Measurements from ENCODE around the gene SLMAP.
"Not testable (repeated sequence)": the region's sequence is repeated elsewhere in the genome, so short reads cannot be mapped to it uniquely, and the experiment has no call there.

SLMAP gene

GRCh38 chr3:57796261-57796660 lies 40.2 kb downstream of the SLMAP start:
- no peak for DNase-seq

GRCh38 chr3:57797701-57798487 lies 41.8 kb downstream of the SLMAP start:
- DNase-seq, result no peak

- no peak for DNase-seq
Observed at GRCh38 chr3:57803647-57804081, 47.6 kb downstream of the SLMAP start.

GRCh38 chr3:57805266-57805665 lies 49.2 kb downstream of the SLMAP start:
- DNase-seq, result no peak

GRCh38 chr3:57805674-57806073 lies 49.6 kb downstream of the SLMAP start:
- no peak for DNase-seq

GRCh38 chr3:57806195-57806594 lies 50.1 kb downstream of the SLMAP start:
- DNase-seq, result not testable (repeated sequence)

- DNase-seq, result no peak
Observed at GRCh38 chr3:57808961-57809608, 53.0 kb downstream of the SLMAP start.

- DNase-seq, result no peak
Observed at GRCh38 chr3:57809609-57809968, 53.5 kb downstream of the SLMAP start.

GRCh38 chr3:57810048-57810447 lies 53.9 kb downstream of the SLMAP start:
- no peak for DNase-seq

GRCh38 chr3:57810471-57811137 lies 54.5 kb downstream of the SLMAP start:
- DNase-seq, result no peak

- peak; percentile 10 for DNase-seq
Observed at GRCh38 chr3:57815036-57815435, 58.9 kb downstream of the SLMAP start.

GRCh38 chr3:57816471-57817095 lies 60.5 kb downstream of the SLMAP start:
- DNase-seq, result no peak

GRCh38 chr3:57818772-57819171 lies 62.7 kb downstream of the SLMAP start:
- no peak for DNase-seq

GRCh38 chr3:57820479-57820878 lies 64.4 kb downstream of the SLMAP start:
- DNase-seq, result no peak

GRCh38 chr3:57821765-57822164 lies 65.7 kb downstream of the SLMAP start:
- no peak for DNase-seq

GRCh38 chr3:57822686-57823085 lies 66.6 kb downstream of the SLMAP start:
- no peak for DNase-seq

GRCh38 chr3:57825116-57825515 lies 69.0 kb downstream of the SLMAP start:
- DNase-seq, result no peak

GRCh38 chr3:57826245-57826951 lies 70.3 kb downstream of the SLMAP start:
- DNase-seq, result no peak

GRCh38 chr3:57826952-57827723 lies 71.0 kb downstream of the SLMAP start:
- DNase-seq, result no peak

- no peak for DNase-seq
Observed at GRCh38 chr3:57827757-57828156, 71.6 kb downstream of the SLMAP start.

- no peak for DNase-seq
Observed at GRCh38 chr3:57832486-57832885, 76.4 kb downstream of the SLMAP start.

- no peak for DNase-seq
Observed at GRCh38 chr3:57832900-57833313, 76.8 kb downstream of the SLMAP start.

Data from activated effector memory CD4-positive, alpha-beta T cell treated with Interleukin-2 at 50 U/mL for 16 hours (primary cell).